ENCODE data around the gene MBOAT1.

DNA sequence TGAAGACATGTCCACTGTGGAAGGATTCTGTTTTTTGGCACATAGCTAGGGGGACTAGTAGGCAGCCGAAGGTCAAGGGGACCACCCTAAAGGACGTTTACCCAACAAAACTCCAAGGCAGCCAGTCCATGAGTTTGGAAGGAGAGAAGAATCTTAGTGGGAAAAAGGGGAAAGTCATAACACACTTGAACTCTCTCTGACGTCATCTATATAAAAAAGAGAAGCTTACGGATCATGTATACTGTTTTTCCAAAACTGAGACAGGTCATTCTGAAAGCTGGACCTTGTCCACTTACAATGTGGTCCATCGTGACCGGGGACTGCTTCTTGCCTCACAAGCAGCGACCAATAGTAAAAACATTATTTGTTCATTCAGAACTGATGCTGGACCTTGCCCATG lies 95.5 kb downstream of the MBOAT1 start:
- TF ChIP-seq POLR2A (IDR thresholded peaks at IDR 0.05): no peak
- TF ChIP-seq, protein P1, sequence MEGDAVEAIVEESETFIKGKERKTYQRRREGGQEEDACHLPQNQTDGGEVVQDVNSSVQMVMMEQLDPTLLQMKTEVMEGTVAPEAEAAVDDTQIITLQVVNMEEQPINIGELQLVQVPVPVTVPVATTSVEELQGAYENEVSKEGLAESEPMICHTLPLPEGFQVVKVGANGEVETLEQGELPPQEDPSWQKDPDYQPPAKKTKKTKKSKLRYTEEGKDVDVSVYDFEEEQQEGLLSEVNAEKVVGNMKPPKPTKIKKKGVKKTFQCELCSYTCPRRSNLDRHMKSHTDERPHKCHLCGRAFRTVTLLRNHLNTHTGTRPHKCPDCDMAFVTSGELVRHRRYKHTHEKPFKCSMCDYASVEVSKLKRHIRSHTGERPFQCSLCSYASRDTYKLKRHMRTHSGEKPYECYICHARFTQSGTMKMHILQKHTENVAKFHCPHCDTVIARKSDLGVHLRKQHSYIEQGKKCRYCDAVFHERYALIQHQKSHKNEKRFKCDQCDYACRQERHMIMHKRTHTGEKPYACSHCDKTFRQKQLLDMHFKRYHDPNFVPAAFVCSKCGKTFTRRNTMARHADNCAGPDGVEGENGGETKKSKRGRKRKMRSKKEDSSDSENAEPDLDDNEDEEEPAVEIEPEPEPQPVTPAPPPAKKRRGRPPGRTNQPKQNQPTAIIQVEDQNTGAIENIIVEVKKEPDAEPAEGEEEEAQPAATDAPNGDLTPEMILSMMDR (IDR thresholded peaks at IDR 0.05): no peak
